Activated T-cell treated with anti-CD3 and anti-CD28 coated beads, Interleukin-2, amount 50 U/mL, for 4 hours (primary cell): ENCODE data around the gene ZEB1. TPM values are rescaled to one million over a fixed set of nuclear protein-coding genes. Genes with fewer than 3 reads are reported as not detected.

ENCODE experiments used
- ATAC-seq, 2 donors: fragments of 200-7000 bp; cut with Tn5 transposase; one replicate each; pipeline ENCODE4 v1.10.0; 2021
- DNase-seq: peaks from one replicate; pipeline ENCODE4 v3.0.0-alpha.2; 2020
- H3K27me3 Mint-ChIP-seq: one replicate; pipeline ENCODE4 v1.8.0; 2021; ENCODE audit warnings: low read depth, mixed read lengths
- H3K36me3 Mint-ChIP-seq: one replicate; pipeline ENCODE4 v1.8.0; 2022; ENCODE audit warnings: mixed read lengths; ENCODE audit not compliant: insufficient read depth
- H3K4me1 Mint-ChIP-seq: one replicate; pipeline ENCODE4 v1.8.0; 2021; ENCODE audit warnings: low read depth, mixed read lengths
- H3K4me3 Mint-ChIP-seq: one replicate; pipeline ENCODE4 v1.8.0; 2021; ENCODE audit warnings: mild to moderate bottlenecking, moderate library complexity, mixed read lengths
- H3K9me3 Mint-ChIP-seq: one replicate; pipeline ENCODE4 v1.8.0; 2021; ENCODE audit warnings: mixed read lengths
- total RNA-seq, 3 donors: library from RNA; stranded (reverse); gene quantifications; one replicate each; pipeline ENCODE4 v1.2.1, GENCODE V29; 2021

Gene ZEB1
- total RNA-seq, 3 donors from 2014 or later = 31.6 to 32.9 (median 32.1) TPM

GRCh38 chr10:31456468-31456867, 137.5 kb downstream of the ZEB1 start:
- Mint-ChIP-seq H3K9me3 (peaks cover 11% of the 10 kb centered on the region), H3K4me1 (peaks cover 28% of the 10 kb centered on the region), H3K27me3 (no peaks in the 10 kb centered on the region), H3K36me3 (peaks cover 32% of the 10 kb centered on the region), H3K4me3 (no peak overlapping the region)
- ATAC-seq (no peak), DNase-seq (no peak)

- Mint-ChIP-seq H3K4me1 (peaks cover 22% of the 10 kb centered on the region), H3K36me3 (peaks cover 40% of the 10 kb centered on the region), H3K4me3 (no peak overlapping the region), H3K9me3 (peaks cover 21% of the 10 kb centered on the region), H3K27me3 (no peaks in the 10 kb centered on the region)
- no peak for DNase-seq
- ATAC-seq = no peak
Observed at GRCh38 chr10:31457858-31458257, 138.8 kb downstream of the ZEB1 start.

- ATAC-seq (no peak), DNase-seq (no peak)
- H3K9me3 Mint-ChIP-seq = peaks cover 25% of the 10 kb centered on the region
- no peaks in the 10 kb centered on the region for H3K27me3 Mint-ChIP-seq
- H3K36me3 Mint-ChIP-seq = peaks cover 43% of the 10 kb centered on the region
- no peak overlapping the region for H3K4me3 Mint-ChIP-seq
- peaks cover 21% of the 10 kb centered on the region for H3K4me1 Mint-ChIP-seq
Observed at GRCh38 chr10:31458974-31459373, 140.0 kb downstream of the ZEB1 start.

GRCh38 chr10:31460242-31460641, 141.2 kb downstream of the ZEB1 start:
- Mint-ChIP-seq H3K27me3 (no peaks in the 10 kb centered on the region), H3K4me3 (no peak overlapping the region), H3K4me1 (peaks cover 16% of the 10 kb centered on the region), H3K9me3 (peaks cover 32% of the 10 kb centered on the region), H3K36me3 (peaks cover 41% of the 10 kb centered on the region)
- DNase-seq (no peak), ATAC-seq (no peak)

- no peak overlapping the region for H3K4me3 Mint-ChIP-seq
- DNase-seq (no peak), ATAC-seq (no peak)
- peaks cover 73% of the 10 kb centered on the region for H3K36me3 Mint-ChIP-seq
- peaks cover 41% of the 10 kb centered on the region for H3K9me3 Mint-ChIP-seq
- H3K27me3 Mint-ChIP-seq = no peaks in the 10 kb centered on the region
- no peaks in the 10 kb centered on the region for H3K4me1 Mint-ChIP-seq
Observed at GRCh38 chr10:31464552-31464951, 145.5 kb downstream of the ZEB1 start.

- peaks cover 67% of the 10 kb centered on the region for H3K36me3 Mint-ChIP-seq
- H3K4me1 Mint-ChIP-seq = no peaks in the 10 kb centered on the region
- peaks cover 38% of the 10 kb centered on the region for H3K9me3 Mint-ChIP-seq
Observed at GRCh38 chr10:31466313-31466712, 147.3 kb downstream of the ZEB1 start.

GRCh38 chr10:31467791-31468535, 148.9 kb downstream of the ZEB1 start:
- ATAC-seq (no peak), DNase-seq (no peak)
- Mint-ChIP-seq H3K4me3 (no peak overlapping the region), H3K36me3 (peaks cover 51% of the 10 kb centered on the region), H3K9me3 (peaks cover 25% of the 10 kb centered on the region), H3K27me3 (no peaks in the 10 kb centered on the region), H3K4me1 (no peaks in the 10 kb centered on the region)

More at GRCh38 chr10:31466313-31466712, 147.3 kb downstream of the ZEB1 start:
- ATAC-seq = no peak
- DNase-seq = no peak
- H3K27me3 Mint-ChIP-seq = no peaks in the 10 kb centered on the region
- H3K4me3 Mint-ChIP-seq = no peak overlapping the region

- ATAC-seq = no peak
- Mint-ChIP-seq H3K4me1 (no peaks in the 10 kb centered on the region), H3K9me3 (peaks cover 20% of the 10 kb centered on the region), H3K4me3 (no peak overlapping the region), H3K36me3 (peaks cover 46% of the 10 kb centered on the region), H3K27me3 (no peaks in the 10 kb centered on the region)
- no peak for DNase-seq
Observed at GRCh38 chr10:31468536-31468859, 149.5 kb downstream of the ZEB1 start.

GRCh38 chr10:31475519-31475918, 156.5 kb downstream of the ZEB1 start:
- H3K4me3 Mint-ChIP-seq = no peak overlapping the region
- ATAC-seq = no peak
- peaks cover 21% of the 10 kb centered on the region for H3K9me3 Mint-ChIP-seq
- peaks cover 26% of the 10 kb centered on the region for H3K4me1 Mint-ChIP-seq
- H3K27me3 Mint-ChIP-seq = no peaks in the 10 kb centered on the region
- no peak for DNase-seq
- H3K36me3 Mint-ChIP-seq = peaks cover 13% of the 10 kb centered on the region

GRCh38 chr10:31476088-31476487, 157.1 kb downstream of the ZEB1 start:
- H3K4me3 Mint-ChIP-seq = no peak overlapping the region
- peaks cover 13% of the 10 kb centered on the region for H3K36me3 Mint-ChIP-seq
- no peak for DNase-seq
- ATAC-seq = no peak
- peaks cover 26% of the 10 kb centered on the region for H3K4me1 Mint-ChIP-seq
- H3K27me3 Mint-ChIP-seq = no peaks in the 10 kb centered on the region
- H3K9me3 Mint-ChIP-seq = peaks cover 21% of the 10 kb centered on the region

- Mint-ChIP-seq H3K27me3 (no peaks in the 10 kb centered on the region), H3K9me3 (peaks cover 21% of the 10 kb centered on the region), H3K36me3 (peaks cover 13% of the 10 kb centered on the region), H3K4me1 (peaks cover 26% of the 10 kb centered on the region), H3K4me3 (no peak overlapping the region)
- DNase-seq = no peak
- ATAC-seq = no peak
Observed at GRCh38 chr10:31477584-31477983, 158.6 kb downstream of the ZEB1 start.

- no peak for DNase-seq
- ATAC-seq = no peak
- no peaks in the 10 kb centered on the region for H3K27me3 Mint-ChIP-seq
- no peak overlapping the region for H3K4me3 Mint-ChIP-seq
- peaks cover 25% of the 10 kb centered on the region for H3K9me3 Mint-ChIP-seq
- peaks cover 26% of the 10 kb centered on the region for H3K4me1 Mint-ChIP-seq
- peaks cover 18% of the 10 kb centered on the region for H3K36me3 Mint-ChIP-seq
Observed at GRCh38 chr10:31479752-31480151, 160.7 kb downstream of the ZEB1 start.

GRCh38 chr10:31483546-31483945, 164.5 kb downstream of the ZEB1 start:
- ATAC-seq (no peak), DNase-seq (no peak)
- Mint-ChIP-seq H3K4me1 (peaks cover 9% of the 10 kb centered on the region), H3K36me3 (peaks cover 12% of the 10 kb centered on the region), H3K4me3 (no peak overlapping the region), H3K27me3 (no peaks in the 10 kb centered on the region), H3K9me3 (peaks cover 18% of the 10 kb centered on the region)

- Mint-ChIP-seq H3K9me3 (peaks cover 28% of the 10 kb centered on the region), H3K4me1 (no peaks in the 10 kb centered on the region), H3K36me3 (peaks cover 12% of the 10 kb centered on the region), H3K4me3 (no peak overlapping the region), H3K27me3 (no peaks in the 10 kb centered on the region)
- DNase-seq (no peak), ATAC-seq (no peak)
Observed at GRCh38 chr10:31484431-31485135, 165.6 kb downstream of the ZEB1 start.
